Kidney (tissue), 14 donors: ENCODE measurements around the gene SDC3. TPM values are rescaled to one million over a fixed set of nuclear protein-coding genes. Genes with fewer than 3 reads are reported as not detected.
"Not testable (repeated sequence)": the region's sequence is repeated elsewhere in the genome, so short reads cannot be mapped to it uniquely, and the experiment has no call there.

Source experiments
- DNase-seq, 5 donors: peaks; one replicate each; pipeline ENCODE4 v3.0.0-alpha.2; 2013 to 2020
- FAIRE-seq: peaks from 2 replicates; lab custom pipeline; 2012; peaks lifted over from hg19 to GRCh38; lab: Jason Lieb, UNC
- H3K27ac ChIP-seq, 2 donors: one replicate each; pipeline ENCODE4 v1.7.0; 2013; ENCODE audit warnings: low read depth in 2 of 2, low read length in 2 of 2, inconsistent platforms in 1 of 2
- H3K27me3 ChIP-seq: one replicate; pipeline ENCODE4 v1.7.1; 2013; ENCODE audit warnings: low read length, inconsistent platforms; ENCODE audit not compliant: control insufficient read depth, insufficient read depth
- H3K36me3 ChIP-seq, 3 donors: one replicate each; pipeline versions ENCODE4 v1.7.0 to v1.7.1; 2013; ENCODE audit warnings: low read length in 3 of 3, control low read depth in 1 of 3, inconsistent platforms in 1 of 3; ENCODE audit not compliant: insufficient read depth in 3 of 3, control insufficient read depth in 2 of 3
- H3K4me1 ChIP-seq, 3 donors: one replicate each; pipeline versions ENCODE4 v1.7.0 to v1.7.1; 2013; ENCODE audit warnings: low read length in 3 of 3, inconsistent platforms in 1 of 3, low read depth in 1 of 3; ENCODE audit not compliant: control insufficient read depth in 2 of 3, insufficient read depth in 2 of 3
- H3K4me3 ChIP-seq, 3 donors: one replicate each; pipeline versions ENCODE4 v1.7.0 to v1.8.1; 2013; ENCODE audit warnings: low read length in 3 of 3, control low read depth in 1 of 3, inconsistent platforms in 1 of 3
- H3K9ac ChIP-seq, 3 donors: one replicate each; pipeline versions ENCODE4 v1.7.0 to v1.7.1; 2013; ENCODE audit warnings: low read length in 3 of 3, control low read depth in 1 of 3, inconsistent platforms in 1 of 3
- H3K9me3 ChIP-seq, 3 donors: one replicate each; pipeline versions ENCODE4 v1.7.0 to v1.7.1; 2013; ENCODE audit warnings: low read length in 3 of 3, control low read depth in 1 of 3, inconsistent platforms in 1 of 3; ENCODE audit not compliant: control insufficient read depth in 2 of 3, insufficient read depth in 1 of 3
- intact Hi-C: fragments of 100-400 bp; cut with DNase I; formaldehyde crosslinking; loops from one replicate; pipeline ENCODE4 v1.11.1; 2022
- polyA plus RNA-seq: library from polyadenylated mRNA; stranded (reverse); fragments of 350-450 nt; fragmentation: Illumina TruSeq; extraction: RNeasy Lipid Tissue Mini Kit (QIAGEN cat#74804); gene quantifications from one replicate; pipeline ENCODE4 v1.2.3, GENCODE V29; 2014; ENCODE audit warnings: low read depth, low replicate concordance; ENCODE audit not compliant: insufficient read depth
- total RNA-seq: library from RNA; stranded (reverse); fragmentation: NEBNext Ultra II Directional; extraction: Animal tissue kit (Norgen Biotek cat#: 25700); gene quantifications from one replicate; pipeline ENCODE4 v1.2.1, GENCODE V29; 2021
- TF ChIP-seq, protein P1 (sequence below): IDR thresholded peaks from 3 replicates; pipeline ENCODE4 v1.5.1; 2012; ENCODE audit warnings: mild to moderate bottlenecking, moderate library complexity, borderline replicate concordance; ENCODE audit not compliant: insufficient read depth; ENCODE audit errors: extremely low read depth
- donor health status: control.
- donor health status: control.
- donor health status: control.
- donor health status: control.
- donor health status: control.
- donor health status: DM: yes; HTN: yes; CAD: no.
- donor health status: Normal renal cell carcinoma (clear cell type).

The SDC3 gene
- total and polyA plus RNA-seq, 2 donors from 2014 or later, result 11.0 to 58.7 TPM

DNA sequence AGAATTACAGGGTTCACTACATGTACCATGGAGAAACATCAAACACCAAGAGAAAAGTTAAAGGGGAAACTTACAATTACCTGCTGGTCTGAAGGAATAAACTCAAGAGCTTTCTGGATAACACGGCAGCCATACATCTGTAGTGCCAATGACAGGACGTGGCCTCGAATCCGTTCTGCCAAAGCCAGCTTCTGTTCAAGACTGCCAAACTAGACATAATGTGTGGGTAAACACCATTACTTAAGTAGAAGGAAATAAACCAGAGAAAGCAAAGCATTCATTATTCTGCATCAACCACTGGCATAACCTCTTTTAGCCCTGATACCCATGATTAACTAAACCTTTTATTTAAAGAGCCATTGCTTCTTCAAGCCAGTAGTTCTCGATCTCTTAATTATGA, 41.5 kb upstream of the SDC3 start:
- Histone ChIP-seq H3K4me1 (no peaks in the 10 kb centered on the region), H3K9ac (no peak overlapping the region), H3K9me3 (no peaks in the 10 kb centered on the region), H3K27ac (no peak overlapping the region), H3K36me3 (peaks cover 13 to 61% (median 38%) of the 10 kb centered on the region in 3 donors), H3K4me3 (no peak overlapping the region), H3K27me3 (no peaks in the 10 kb centered on the region)
- intact Hi-C loops, result no loop called here
- FAIRE-seq, result no peak
- DNase-seq, result no peak
- TF ChIP-seq, protein P1, sequence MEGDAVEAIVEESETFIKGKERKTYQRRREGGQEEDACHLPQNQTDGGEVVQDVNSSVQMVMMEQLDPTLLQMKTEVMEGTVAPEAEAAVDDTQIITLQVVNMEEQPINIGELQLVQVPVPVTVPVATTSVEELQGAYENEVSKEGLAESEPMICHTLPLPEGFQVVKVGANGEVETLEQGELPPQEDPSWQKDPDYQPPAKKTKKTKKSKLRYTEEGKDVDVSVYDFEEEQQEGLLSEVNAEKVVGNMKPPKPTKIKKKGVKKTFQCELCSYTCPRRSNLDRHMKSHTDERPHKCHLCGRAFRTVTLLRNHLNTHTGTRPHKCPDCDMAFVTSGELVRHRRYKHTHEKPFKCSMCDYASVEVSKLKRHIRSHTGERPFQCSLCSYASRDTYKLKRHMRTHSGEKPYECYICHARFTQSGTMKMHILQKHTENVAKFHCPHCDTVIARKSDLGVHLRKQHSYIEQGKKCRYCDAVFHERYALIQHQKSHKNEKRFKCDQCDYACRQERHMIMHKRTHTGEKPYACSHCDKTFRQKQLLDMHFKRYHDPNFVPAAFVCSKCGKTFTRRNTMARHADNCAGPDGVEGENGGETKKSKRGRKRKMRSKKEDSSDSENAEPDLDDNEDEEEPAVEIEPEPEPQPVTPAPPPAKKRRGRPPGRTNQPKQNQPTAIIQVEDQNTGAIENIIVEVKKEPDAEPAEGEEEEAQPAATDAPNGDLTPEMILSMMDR, result no peak

GRCh38 chr1:30949487-30949838, 40.9 kb upstream of the SDC3 start:
- H3K27ac ChIP-seq, H3K9me3 ChIP-seq, FAIRE-seq, DNase-seq, H3K9ac ChIP-seq, H3K4me1 ChIP-seq, H3K27me3 ChIP-seq, intact Hi-C loops, H3K4me3 ChIP-seq: not testable (repeated sequence)
- H3K36me3 ChIP-seq, result peaks cover 14 to 64% (median 42%) of the 10 kb centered on the region in 3 donors

DNA sequence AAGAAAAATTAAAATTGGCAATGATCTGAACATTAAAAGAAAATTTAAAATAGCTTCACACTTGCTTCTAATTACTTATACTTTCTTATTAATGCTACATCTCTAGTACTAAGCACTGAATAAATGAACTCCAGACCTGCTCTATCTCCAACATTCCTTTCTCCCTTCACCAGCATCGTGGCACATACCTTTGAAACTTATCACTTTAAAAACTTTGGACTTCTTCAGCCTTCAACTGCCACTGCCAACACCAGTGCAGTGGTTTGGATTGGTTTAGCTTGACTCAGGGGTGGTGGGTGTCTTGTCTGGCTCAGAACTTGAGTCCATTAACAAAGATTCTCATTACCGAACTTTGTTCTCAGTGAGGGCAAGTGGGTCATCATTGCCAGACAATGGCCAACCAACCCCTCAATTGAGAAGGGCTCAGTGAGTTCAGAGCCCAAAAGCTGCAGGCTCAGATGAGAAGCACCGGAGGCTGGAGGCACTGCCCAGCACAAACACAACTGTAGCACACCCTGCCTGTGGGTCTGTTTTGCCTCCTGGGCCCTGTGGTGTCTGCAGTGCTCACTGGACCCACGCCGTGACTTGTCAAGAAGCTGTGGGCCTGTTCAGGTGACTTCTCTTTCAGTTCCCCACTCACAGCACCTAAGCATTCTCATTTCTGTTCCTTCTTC, 40.4 kb upstream of the SDC3 start:
- H3K27me3 ChIP-seq, H3K4me3 ChIP-seq, DNase-seq, H3K9ac ChIP-seq, H3K9me3 ChIP-seq, H3K4me1 ChIP-seq, intact Hi-C loops, FAIRE-seq, H3K27ac ChIP-seq: not testable (repeated sequence)
- peaks cover 14 to 62% (median 38%) of the 10 kb centered on the region in 3 donors for H3K36me3 ChIP-seq

- H3K27me3 ChIP-seq, result no peaks in the 10 kb centered on the region
- TF ChIP-seq, protein P1, result no peak
- H3K4me3 ChIP-seq, result no peak overlapping the region
- H3K27ac ChIP-seq, result no peak overlapping the region
- FAIRE-seq, result no peak
- no peak overlapping the region for H3K9ac ChIP-seq
- H3K4me1 ChIP-seq, result no peaks in the 10 kb centered on the region
- intact Hi-C loops, result no loop called here
- DNase-seq, result no peak
- peaks cover 14 to 62% (median 34%) of the 10 kb centered on the region in 3 donors for H3K36me3 ChIP-seq
- H3K9me3 ChIP-seq, result no peaks in the 10 kb centered on the region
These were observed 39.7 kb upstream of the SDC3 start for GRCh38 chr1:30948278-30948677.
